ENCODE results near the gene TRAF3IP1. TPM values are rescaled to one million over a fixed set of nuclear protein-coding genes. Genes with fewer than 3 reads are reported as not detected.

The TRAF3IP1 gene
- total RNA-seq, 1 experiment from 2014 or later, result 8.2 TPM

DNA sequence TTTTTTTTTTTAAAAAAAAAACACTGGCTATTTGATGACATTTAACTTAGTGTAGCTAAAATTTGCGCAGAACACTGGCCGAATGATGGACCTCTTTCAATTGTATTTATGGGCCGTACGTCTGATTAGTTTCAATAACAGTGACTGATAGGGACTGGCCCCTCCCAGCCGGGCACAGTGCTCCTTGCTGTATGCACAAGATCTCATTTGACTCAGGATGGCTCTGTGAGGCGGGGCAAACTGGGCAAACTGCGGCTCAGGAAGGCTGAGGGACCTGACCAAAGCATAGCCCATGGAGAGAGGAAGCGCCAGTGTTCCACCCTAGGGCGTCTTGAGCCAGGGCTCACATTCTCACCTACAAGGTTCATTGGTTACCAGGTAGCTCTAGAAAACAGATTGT lies 21.2 kb downstream of the TRAF3IP1 start:
- no peaks in the 10 kb centered on the region for H3F3A ChIP-seq (ENCODE audit: low read length, unreplicated experiment)
- no peak overlapping the region for H3K4me2 ChIP-seq (ENCODE audit: low read length)
- intact Hi-C loops (cut with micrococcal nuclease), result no loop called here
- H2AFZ ChIP-seq (ENCODE audit: low read length), result no peak overlapping the region
- H3K79me2 ChIP-seq (ENCODE audit: low read length), result no peaks in the 10 kb centered on the region
- BruUV-seq (replicated peaks), result no TSS peak
- ChIA-PET POLR2A (ENCODE audit: unreplicated experiment) (no interaction called here), CTCF (interaction anchor here (0.7 kb wide), 1 partner anchor 39 kb away, joined by 3 read pairs; no protein-coding TSS in a partner anchor)
- no peak for ATAC-seq
- H3K27ac ChIP-seq (ENCODE audit: low read length), result no peak overlapping the region
- H3K27me3 ChIP-seq (ENCODE audit: low read length), result no peaks in the 10 kb centered on the region
- no peaks in the 10 kb centered on the region; the same call in 1 of the 2 replicates for H3K36me3 ChIP-seq (ENCODE audit: low read depth, low read length)
- no peak overlapping the region for H3K4me3 ChIP-seq (ENCODE audit: low read length)
- TF ChIP-seq EZH2 (IDR thresholded peaks at IDR 0.05; ENCODE audit: low read length, unreplicated experiment), result no peak
- no peak for TF ChIP-seq CTCF (conservative IDR thresholded peaks at IDR 0.05; ENCODE audit: low read depth, low read length)
- TF ChIP-seq EZH2phosphoT487 (IDR thresholded peaks at IDR 0.05; ENCODE audit: borderline replicate concordance, low read length), result no peak
- no peaks in the 10 kb centered on the region for H4K20me1 ChIP-seq (ENCODE audit: low read length)
- H3K9ac ChIP-seq (ENCODE audit: low read length), result no peak overlapping the region
- no peak for DNase-seq
- no peaks in the 10 kb centered on the region for H3K9me2 ChIP-seq (replicated peaks; ENCODE audit: low read length)
- H3K9me3 ChIP-seq (ENCODE audit: low read length), result no peaks in the 10 kb centered on the region
- H3K4me1 ChIP-seq (ENCODE audit: insufficient read depth, low read length), result no peaks in the 10 kb centered on the region

GRCh38 chr2:238344035-238344434 lies 23.7 kb downstream of the TRAF3IP1 start:
- no peaks in the 10 kb centered on the region for H3K4me1 ChIP-seq (ENCODE audit: insufficient read depth, low read length)
- intact Hi-C loops (cut with micrococcal nuclease), result no loop called here
- no peak for TF ChIP-seq CTCF (conservative IDR thresholded peaks at IDR 0.05; ENCODE audit: low read depth, low read length)
- no peak overlapping the region for H3K4me3 ChIP-seq (ENCODE audit: low read length)
- H3K36me3 ChIP-seq (ENCODE audit: low read depth, low read length), result peaks cover 7% of the 10 kb centered on the region
- no peak for DNase-seq
- H3K79me2 ChIP-seq (ENCODE audit: low read length), result no peaks in the 10 kb centered on the region
- H3K27ac ChIP-seq (ENCODE audit: low read length), result no peak overlapping the region
- H3K9me2 ChIP-seq (replicated peaks; ENCODE audit: low read length), result no peaks in the 10 kb centered on the region
- POLR2A ChIA-PET (ENCODE audit: unreplicated experiment), result no interaction called here
- no peak for ATAC-seq
- no peak overlapping the region for H2AFZ ChIP-seq (ENCODE audit: low read length)
- no peaks in the 10 kb centered on the region for H3K9me3 ChIP-seq (ENCODE audit: low read length)
- H4K20me1 ChIP-seq (ENCODE audit: low read length), result no peaks in the 10 kb centered on the region
- no peaks in the 10 kb centered on the region for H3K27me3 ChIP-seq (ENCODE audit: low read length)
- BruUV-seq (replicated peaks), result no TSS peak
- no peaks in the 10 kb centered on the region for H3F3A ChIP-seq (ENCODE audit: low read length, unreplicated experiment)
- CTCF ChIA-PET, result no interaction called here
- H3K4me2 ChIP-seq (ENCODE audit: low read length), result no peak overlapping the region
- no peak overlapping the region for H3K9ac ChIP-seq (ENCODE audit: low read length)

- Histone ChIP-seq H4K20me1 (ENCODE audit: low read length) (no peaks in the 10 kb centered on the region), H3K36me3 (ENCODE audit: low read depth, low read length) (peaks cover 12% of the 10 kb centered on the region), H3K9me2 (replicated peaks; ENCODE audit: low read length) (no peaks in the 10 kb centered on the region), H3K4me3 (ENCODE audit: low read length) (no peak overlapping the region), H3K4me1 (ENCODE audit: insufficient read depth, low read length) (no peaks in the 10 kb centered on the region), H3K27ac (ENCODE audit: low read length) (no peak overlapping the region), H2AFZ (ENCODE audit: low read length) (no peak overlapping the region), H3K9me3 (ENCODE audit: low read length) (no peaks in the 10 kb centered on the region), H3K4me2 (ENCODE audit: low read length) (no peak overlapping the region), H3K79me2 (ENCODE audit: low read length) (no peaks in the 10 kb centered on the region), H3K27me3 (ENCODE audit: low read length) (no peaks in the 10 kb centered on the region), H3F3A (ENCODE audit: low read length, unreplicated experiment) (no peaks in the 10 kb centered on the region), H3K9ac (ENCODE audit: low read length) (no peak overlapping the region)
- ChIA-PET POLR2A (ENCODE audit: unreplicated experiment) (no interaction called here), CTCF (no interaction called here)
- intact Hi-C loops (cut with micrococcal nuclease), result no loop called here
- no peak for DNase-seq
- BruUV-seq (replicated peaks), result no TSS peak
- ATAC-seq, result no peak
- TF ChIP-seq EZH2phosphoT487 (IDR thresholded peaks at IDR 0.05; ENCODE audit: borderline replicate concordance, low read length), result no peak
- no peak for TF ChIP-seq CTCF (conservative IDR thresholded peaks at IDR 0.05; ENCODE audit: low read depth, low read length)
- TF ChIP-seq EZH2 (IDR thresholded peaks at IDR 0.05; ENCODE audit: low read length, unreplicated experiment), result no peak
These were observed 24.2 kb downstream of the TRAF3IP1 start for GRCh38 chr2:238344517-238344916.
